ENCODE data around the gene SAA1. TPM values are rescaled to one million over a fixed set of nuclear protein-coding genes. Genes with fewer than 3 reads are reported as not detected.

Gene SAA1
- total RNA-seq: 192 TPM
- polyA plus RNA-seq (ENCODE audit: insufficient read depth, low read depth, low replicate concordance): 6.4 TPM
- long read RNA-seq, donor 1: 0 reads
- long read RNA-seq, donor 2: 0 reads
- long read RNA-seq, donor 3: 0 reads
- long read RNA-seq, donor 4: 0 reads
- long read RNA-seq, donor 5: 0 reads
- long read RNA-seq, donor 6: 0 reads
- long read RNA-seq, donor 7, transcript SAA1-201 (4 exons, 615 nt): major isoform, 65 of 77 reads
- long read RNA-seq, donor 7, partial matches to known transcripts: 12 of 77 reads
- long read RNA-seq, donor 7, other reads (novel, unspliced or antisense): 0 of 77 reads
- long read RNA-seq, donor 8: 0 reads
- long read RNA-seq, donor 9: 0 reads
- long read RNA-seq, donor 10: 0 reads

DNA sequence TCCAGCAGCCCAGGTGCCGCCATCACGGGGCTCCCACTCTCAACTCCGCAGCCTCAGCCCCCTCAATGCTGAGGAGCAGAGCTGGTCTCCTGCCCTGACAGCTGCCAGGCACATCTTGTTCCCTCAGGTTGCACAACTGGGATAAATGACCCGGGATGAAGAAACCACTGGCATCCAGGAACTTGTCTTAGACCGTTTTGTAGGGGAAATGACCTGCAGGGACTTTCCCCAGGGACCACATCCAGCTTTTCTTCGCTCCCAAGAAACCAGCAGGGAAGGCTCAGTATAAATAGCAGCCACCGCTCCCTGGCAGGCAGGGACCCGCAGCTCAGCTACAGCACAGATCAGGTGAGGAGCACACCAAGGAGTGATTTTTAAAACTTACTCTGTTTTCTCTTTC, at the start of gene SAA1:
Gene SAA1, plus strand, starts transcription at position 316 of the 400 bp plus-strand sequence. CDS start 624 bp downstream, outside the sequence.
- Histone ChIP-seq H3K4me1 (ENCODE audit: control insufficient read depth in 2 of 3, insufficient read depth in 2 of 3, low read depth in 1 of 3, low read length in 3 of 3) (no peaks in the 10 kb centered on the region), H3K4me3 (ENCODE audit: low read length in 3 of 3) (no peak within 1 kb of the TSS), H3K27ac (ENCODE audit: low read depth in 2 of 2, low read length in 2 of 2) (no peak within 1 kb of the TSS), H3K9me3 (ENCODE audit: control insufficient read depth in 2 of 3, insufficient read depth in 1 of 3, low read length in 3 of 3) (no peaks in the 10 kb centered on the region), H3K9ac (ENCODE audit: low read length in 3 of 3) (no peak within 1 kb of the TSS), H3K27me3 (ENCODE audit: control insufficient read depth, insufficient read depth, low read length) (no peaks in the 10 kb centered on the region), H3K36me3 (ENCODE audit: control insufficient read depth in 2 of 3, insufficient read depth in 3 of 3, low read length in 3 of 3) (no peaks in the 10 kb centered on the region)
- TF ChIP-seq CTCF (IDR thresholded peaks at IDR 0.05; ENCODE audit: borderline replicate concordance, extremely low read depth, insufficient read depth): no peak
- no peak for DNase-seq
- no peak for FAIRE-seq
- intact Hi-C loops (cut with DNase I): no loop called here

DNA sequence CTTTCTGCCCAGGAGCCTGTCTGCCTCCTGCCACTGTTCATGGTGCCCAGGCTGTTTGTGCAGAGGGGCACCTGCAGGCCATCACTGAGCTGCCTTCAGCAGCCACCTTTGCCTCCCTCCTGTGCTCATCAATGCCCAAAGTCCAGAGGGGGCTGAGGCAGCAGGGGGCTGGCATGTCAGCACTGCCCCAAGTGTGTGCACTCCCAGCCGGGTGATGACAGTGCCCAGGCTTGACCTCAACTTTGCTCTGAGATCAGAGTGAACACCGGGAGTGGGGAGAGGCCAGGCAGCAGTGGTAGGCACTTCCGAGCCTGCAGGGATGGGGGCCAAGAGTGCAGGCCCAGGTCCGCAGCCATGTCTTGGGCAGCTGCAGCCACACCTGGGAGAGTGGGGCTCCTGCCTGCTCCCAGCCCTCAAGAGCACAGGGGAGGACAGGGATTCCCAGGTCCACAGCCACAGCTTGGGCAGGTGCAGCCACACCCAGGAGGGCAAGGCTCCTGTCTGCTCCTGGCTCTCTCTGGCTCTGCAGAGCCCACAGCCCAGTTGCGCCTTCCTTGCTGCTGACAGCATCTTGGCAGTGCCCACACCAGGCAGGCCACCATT, 44.7 kb upstream of the SAA1 start:
- intact Hi-C loops (cut with DNase I): no loop called here
- DNase-seq (peak in 1 of 5 donors; percentile 42), FAIRE-seq (no peak)
- Histone ChIP-seq H3K36me3 (ENCODE audit: control insufficient read depth in 2 of 3, insufficient read depth in 3 of 3, low read length in 3 of 3) (no peaks in the 10 kb centered on the region), H3K27ac (ENCODE audit: low read depth in 2 of 2, low read length in 2 of 2) (no peak overlapping the region), H3K27me3 (ENCODE audit: control insufficient read depth, insufficient read depth, low read length) (no peaks in the 10 kb centered on the region), H3K9ac (ENCODE audit: low read length in 3 of 3) (no peak overlapping the region), H3K4me1 (ENCODE audit: control insufficient read depth in 2 of 3, insufficient read depth in 2 of 3, low read depth in 1 of 3, low read length in 3 of 3) (no peaks in the 10 kb centered on the region), H3K4me3 (ENCODE audit: low read length in 3 of 3) (no peak overlapping the region), H3K9me3 (ENCODE audit: control insufficient read depth in 2 of 3, insufficient read depth in 1 of 3, low read length in 3 of 3) (no peaks in the 10 kb centered on the region)
- no peak for TF ChIP-seq CTCF (IDR thresholded peaks at IDR 0.05; ENCODE audit: borderline replicate concordance, extremely low read depth, insufficient read depth)

DNA sequence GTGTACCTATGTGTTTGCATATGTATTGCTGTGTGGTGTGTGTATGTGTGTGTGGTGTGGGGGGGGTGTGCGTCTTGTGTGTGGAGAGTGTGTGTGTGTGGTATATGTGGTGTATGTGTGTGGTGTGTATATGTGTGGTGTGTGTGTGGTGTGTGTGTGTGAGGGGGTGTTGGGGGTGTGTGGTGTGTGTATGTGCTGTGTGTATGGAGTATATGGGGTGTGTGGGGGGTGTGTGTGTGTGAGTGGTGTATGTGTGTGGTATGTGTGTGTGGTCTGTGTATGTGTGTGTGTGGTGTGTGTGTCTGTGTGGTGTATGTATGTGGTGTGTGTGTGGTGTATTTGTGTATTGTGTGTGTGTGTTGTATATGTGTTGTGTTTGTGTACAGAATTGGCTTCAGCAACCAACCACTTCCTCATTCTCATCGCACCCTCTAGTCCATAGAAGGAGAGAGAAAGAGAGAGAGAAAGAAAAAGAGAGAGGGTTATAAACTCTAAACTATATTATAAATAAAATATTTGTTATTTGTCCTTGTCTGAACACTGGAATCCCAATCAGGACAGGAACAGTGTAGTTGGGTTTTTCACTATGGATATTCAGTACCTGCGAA, 43.1 kb upstream of the SAA1 start:
- intact Hi-C loops (cut with DNase I): no loop called here
- TF ChIP-seq CTCF (IDR thresholded peaks at IDR 0.05; ENCODE audit: borderline replicate concordance, extremely low read depth, insufficient read depth): no peak
- no peaks in the 10 kb centered on the region for H3K4me1 ChIP-seq (ENCODE audit: control insufficient read depth in 2 of 3, insufficient read depth in 2 of 3, low read depth in 1 of 3, low read length in 3 of 3)
- no peak overlapping the region for H3K4me3 ChIP-seq (ENCODE audit: low read length in 3 of 3)
- H3K27me3 ChIP-seq (ENCODE audit: control insufficient read depth, insufficient read depth, low read length): no peaks in the 10 kb centered on the region
- H3K36me3 ChIP-seq (ENCODE audit: control insufficient read depth in 2 of 3, insufficient read depth in 3 of 3, low read length in 3 of 3): no peaks in the 10 kb centered on the region
- DNase-seq: no peak
- H3K27ac ChIP-seq (ENCODE audit: low read depth in 2 of 2, low read length in 2 of 2): no peak overlapping the region
- H3K9me3 ChIP-seq (ENCODE audit: control insufficient read depth in 2 of 3, insufficient read depth in 1 of 3, low read length in 3 of 3): no peaks in the 10 kb centered on the region
- no peak overlapping the region for H3K9ac ChIP-seq (ENCODE audit: low read length in 3 of 3)
- no peak for FAIRE-seq
